Measurements from ENCODE around the gene ZNF384. TPM values are rescaled to one million over a fixed set of nuclear protein-coding genes. Genes with fewer than 3 reads are reported as not detected.

Gene ZNF384
- total RNA-seq, 2 experiments from 2014 or later: 76.3 to 76.4 TPM

DNA sequence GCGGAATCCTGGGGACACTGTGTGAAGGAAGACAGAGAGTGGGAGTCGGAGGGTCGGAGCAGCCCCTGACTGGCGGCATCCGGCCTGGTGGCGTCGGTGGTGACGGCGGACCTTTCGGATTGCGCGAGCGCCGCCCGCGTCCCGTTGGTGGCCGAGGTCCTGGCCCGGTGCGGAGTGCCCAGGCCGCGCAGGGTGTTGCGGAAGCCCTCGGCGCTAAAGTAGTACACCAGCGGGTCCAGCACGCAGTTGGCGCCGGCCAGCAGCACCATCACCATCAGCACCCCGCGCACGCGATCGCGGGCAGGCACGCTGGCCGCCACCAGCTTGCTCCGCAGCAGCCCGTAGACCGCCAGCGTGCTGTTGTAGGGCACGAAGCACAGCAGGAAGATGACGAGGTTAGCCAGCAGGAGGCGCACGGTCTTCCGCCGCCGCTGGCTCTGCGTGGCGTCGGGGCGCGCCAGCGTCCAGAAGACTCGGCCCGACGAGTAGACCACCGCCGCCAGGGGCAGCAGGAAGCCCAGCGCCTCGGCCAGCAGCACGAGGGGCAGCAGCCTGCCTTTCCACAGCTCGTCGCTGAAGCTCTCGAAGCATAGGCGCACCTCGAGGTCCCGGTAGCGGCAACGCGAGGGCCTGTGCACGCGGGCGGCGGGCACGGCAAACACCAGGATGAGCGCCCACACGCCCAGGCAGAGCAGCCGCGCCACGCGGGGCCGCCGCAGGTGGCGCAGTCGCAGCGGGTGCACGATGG, 68.9 kb downstream of the ZNF384 start:
- DNase-seq (peak; percentile 55), ATAC-seq (peak; percentile 75)
- Mint-ChIP-seq H3K4me1 (peaks cover 14% of the 10 kb centered on the region), H3K27me3 (no peaks in the 10 kb centered on the region), H3K36me3 (peaks cover 18% of the 10 kb centered on the region), H3K4me3 (peak overlapping the region; percentile 63), H3K9me3 (ENCODE audit: low read depth) (no peaks in the 10 kb centered on the region), H3K27ac (no peak overlapping the region)
- CTCF ChIA-PET: interaction anchor here (0.8 to 5.2 kb wide), 13 partner anchors 9 to 205 kb away, joined by 3 to 36 read pairs (median 5); partner anchors contain the start of genes ACRBP and MLF2

DNA sequence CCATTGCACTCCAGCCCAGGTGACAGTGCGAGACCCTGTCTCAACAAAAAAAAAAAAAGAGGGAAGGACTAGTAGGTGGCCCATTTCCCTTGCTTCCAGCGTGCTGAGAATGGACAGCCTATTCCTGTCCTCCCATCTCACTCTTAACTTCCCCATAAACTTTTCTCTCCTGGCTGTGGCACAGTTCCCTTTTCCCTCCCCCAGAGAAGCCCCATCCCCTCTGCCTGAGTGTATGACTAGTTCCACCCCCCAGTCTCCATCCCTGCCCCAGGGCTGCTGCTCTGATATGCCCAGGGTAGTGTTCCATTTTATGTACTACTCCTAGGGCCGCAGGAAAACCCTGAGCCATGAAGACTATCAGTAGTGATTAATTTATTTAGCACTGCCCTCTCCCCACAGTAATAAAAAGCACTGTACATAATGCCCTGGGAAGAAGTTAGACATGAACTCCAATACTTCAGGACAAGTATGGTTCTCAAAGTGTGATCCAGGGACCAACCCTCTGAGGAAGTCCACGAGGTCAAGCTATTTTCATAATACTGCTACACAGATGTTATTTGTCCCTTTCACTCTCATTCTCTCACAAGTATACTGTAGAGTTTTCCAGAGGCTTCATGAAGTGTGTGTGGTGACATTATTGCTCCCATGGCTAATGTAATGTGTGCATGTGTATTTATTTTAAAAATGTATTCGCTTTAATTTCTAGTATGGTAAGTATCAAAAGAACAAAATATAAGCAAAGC, 70.5 kb downstream of the ZNF384 start:
- Mint-ChIP-seq H3K4me1 (peaks cover 19% of the 10 kb centered on the region), H3K27ac (no peak overlapping the region)

More for the DNA sequence above, 70.5 kb downstream of the ZNF384 start:
- CTCF ChIA-PET: interaction anchor here (0.9 to 5.2 kb wide), 13 partner anchors 10 to 206 kb away, joined by 3 to 36 read pairs (median 4); partner anchors contain the start of genes LPAR5 and ZNF384
- peaks cover 14% of the 10 kb centered on the region for H3K36me3 Mint-ChIP-seq
- H3K9me3 Mint-ChIP-seq (ENCODE audit: low read depth): no peaks in the 10 kb centered on the region
- no peaks in the 10 kb centered on the region for H3K27me3 Mint-ChIP-seq
- no peak overlapping the region for H3K4me3 Mint-ChIP-seq
- DNase-seq: no peak
- ATAC-seq: no peak

Other genes with a start within 250 kb of the ZNF384 start
- gene CD27, start 244.4 kb downstream of the ZNF384 start, total RNA-seq: 10 to 100 TPM; 44.9 to 67.3 TPM
- 10 to 100 TPM; 49.1 to 53.0 TPM for gene TAPBPL, start 237.3 kb downstream of the ZNF384 start, total RNA-seq
- gene VAMP1, start 218.7 kb downstream of the ZNF384 start, total RNA-seq: 10 to 100 TPM; 49.2 to 59.1 TPM
- gene MRPL51, start 196.1 kb downstream of the ZNF384 start, total RNA-seq: 100 to 1,000 TPM; 191 to 271 TPM
- 100 to 1,000 TPM; 173 to 200 TPM for gene NCAPD2, start 195.3 kb downstream of the ZNF384 start, total RNA-seq
- 1,000 to 10,000 TPM; 5,133 to 5,396 TPM for gene GAPDH, start 154.9 kb downstream of the ZNF384 start, total RNA-seq
- 10 to 100 TPM; 29.3 to 30.0 TPM for gene IFFO1, start 133.3 kb downstream of the ZNF384 start, total RNA-seq
- gene NOP2, start 121.1 kb downstream of the ZNF384 start, total RNA-seq: 100 to 1,000 TPM in 1 of 2 experiments, 10 to 100 TPM in 1; 76.7 to 117 TPM
- gene CHD4, start 82.0 kb downstream of the ZNF384 start, total RNA-seq: 100 to 1,000 TPM; 288 to 320 TPM
- 10 to 100 TPM; 15.8 to 18.5 TPM for gene LPAR5, start 53.4 kb downstream of the ZNF384 start, total RNA-seq
- gene ACRBP, start 41.9 kb downstream of the ZNF384 start, total RNA-seq: 1 to 10 TPM; 1.1 to 2.0 TPM
- gene ING4, start 26.3 kb downstream of the ZNF384 start, total RNA-seq: 10 to 100 TPM; 26.0 to 26.3 TPM
- gene PIANP, start 11.4 kb upstream of the ZNF384 start, total RNA-seq: not detected
- 10 to 100 TPM; 28.2 to 30.0 TPM for gene COPS7A, start 34.7 kb upstream of the ZNF384 start, total RNA-seq
- 100 to 1,000 TPM; 102 to 113 TPM for gene MLF2, start 63.8 kb upstream of the ZNF384 start, total RNA-seq
- 100 to 1,000 TPM; 131 to 142 TPM for gene PTMS, start 77.0 kb upstream of the ZNF384 start, total RNA-seq
- 100 to 1,000 TPM; 320 to 420 TPM for gene LAG3, start 83.1 kb upstream of the ZNF384 start, total RNA-seq
- 1 to 10 TPM in 1 of 2 experiments, under 1 TPM in 1; 0.82 to 1.8 TPM for gene CD4, start 100.2 kb upstream of the ZNF384 start, total RNA-seq
- under 1 TPM in 1 of 2 experiments, not detected in 1; 0.82 TPM for gene GPR162, start 132.4 kb upstream of the ZNF384 start, total RNA-seq
- gene P3H3, start 139.0 kb upstream of the ZNF384 start, total RNA-seq: under 1 TPM; 0.23 to 0.99 TPM
- gene GNB3, start 151.6 kb upstream of the ZNF384 start, total RNA-seq: under 1 TPM in 1 of 2 experiments, not detected in 1; 0.12 TPM
- 100 to 1,000 TPM in 1 of 2 experiments, 10 to 100 TPM in 1; 89.1 to 125 TPM for gene CDCA3, start 161.9 kb upstream of the ZNF384 start, total RNA-seq
- gene USP5, start 162.8 kb upstream of the ZNF384 start, total RNA-seq: 100 to 1,000 TPM in 1 of 2 experiments, 10 to 100 TPM in 1; 98.8 to 129 TPM
- gene TPI1, start 178.2 kb upstream of the ZNF384 start, total RNA-seq: 1,000 to 10,000 TPM; 1,086 to 1,277 TPM
- 10 to 100 TPM; 10.5 to 14.4 TPM for gene SPSB2, start 183.9 kb upstream of the ZNF384 start, total RNA-seq
- gene LRRC23, start 215.4 kb upstream of the ZNF384 start, total RNA-seq: 1 to 10 TPM; 4.9 to 8.7 TPM
- gene ENO2, start 225.2 kb upstream of the ZNF384 start, total RNA-seq: 100 to 1,000 TPM; 106 to 171 TPM
- 10 to 100 TPM; 38.3 to 40.1 TPM for gene ATN1, start 238.6 kb upstream of the ZNF384 start, total RNA-seq

Data from activated CD8-positive, alpha-beta memory T cell treated with anti-CD3 and anti-CD28 coated beads, Interleukin-2, amount 10 ng/mL, durations not matched to agents 7 days and 5 days (primary cell).